HT-29 (cell line): Measurements from ENCODE around the gene CMTM1. TPM values are rescaled to one million over a fixed set of nuclear protein-coding genes. Genes with fewer than 3 reads are reported as not detected.
"Not testable (repeated sequence)": the region's sequence is repeated elsewhere in the genome, so short reads cannot be mapped to it uniquely, and the experiment has no call there.

Experiments
- DNase-seq: peaks from one replicate; pipeline ENCODE4 v3.0.0-alpha.2; 2015; ENCODE audit warnings: low spot score
- total RNA-seq: library from RNA; depleted of rRNA; stranded (reverse); fragments of >200 nt; shearing (Covaris generic); gene quantifications from 2 replicates; pipeline ENCODE4 v1.2.3, GENCODE V29; 2014

Gene CMTM1
- total RNA-seq, 1 experiment from 2014 or later, result 13.9 TPM

DNA sequence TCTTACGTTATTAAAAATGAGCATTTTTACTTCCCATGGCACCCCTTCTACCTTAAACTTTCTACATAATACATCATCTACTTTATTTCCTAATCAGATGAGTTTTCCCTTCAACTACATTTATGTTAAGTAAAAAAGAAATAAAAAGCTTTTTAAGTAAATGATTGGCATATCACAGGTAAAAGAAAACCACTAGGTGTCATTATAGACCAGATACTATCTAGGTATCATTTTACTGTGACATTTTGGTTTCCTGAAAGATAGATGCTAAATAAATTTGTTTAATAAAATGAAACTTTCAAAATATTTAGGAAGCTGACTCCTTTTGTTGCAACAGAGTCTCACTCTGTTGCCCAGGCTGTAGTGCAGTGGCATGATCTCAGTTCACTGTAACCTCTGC, 3.8 kb upstream of the CMTM1 start:
- no peak for DNase-seq

DNA sequence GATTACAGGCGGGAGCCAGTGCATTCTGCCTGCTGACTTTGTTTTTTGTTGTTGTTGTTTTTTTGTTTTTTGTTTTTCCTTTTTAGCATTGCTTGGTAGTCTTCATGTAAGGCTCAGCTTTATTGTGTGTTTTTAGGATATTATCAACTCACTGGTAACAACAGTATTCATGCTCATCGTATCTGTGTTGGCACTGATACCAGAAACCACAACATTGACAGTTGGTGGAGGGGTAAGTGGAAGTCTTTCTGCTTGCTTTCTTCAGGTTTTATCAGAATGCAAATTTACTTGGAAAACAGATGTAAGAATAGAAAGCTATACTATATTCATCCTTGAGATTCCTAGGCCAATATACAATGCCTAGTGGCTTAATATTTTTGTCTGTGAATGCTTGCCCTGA, 3.3 kb upstream of the CMTM1 start:
- no peak for DNase-seq

DNA sequence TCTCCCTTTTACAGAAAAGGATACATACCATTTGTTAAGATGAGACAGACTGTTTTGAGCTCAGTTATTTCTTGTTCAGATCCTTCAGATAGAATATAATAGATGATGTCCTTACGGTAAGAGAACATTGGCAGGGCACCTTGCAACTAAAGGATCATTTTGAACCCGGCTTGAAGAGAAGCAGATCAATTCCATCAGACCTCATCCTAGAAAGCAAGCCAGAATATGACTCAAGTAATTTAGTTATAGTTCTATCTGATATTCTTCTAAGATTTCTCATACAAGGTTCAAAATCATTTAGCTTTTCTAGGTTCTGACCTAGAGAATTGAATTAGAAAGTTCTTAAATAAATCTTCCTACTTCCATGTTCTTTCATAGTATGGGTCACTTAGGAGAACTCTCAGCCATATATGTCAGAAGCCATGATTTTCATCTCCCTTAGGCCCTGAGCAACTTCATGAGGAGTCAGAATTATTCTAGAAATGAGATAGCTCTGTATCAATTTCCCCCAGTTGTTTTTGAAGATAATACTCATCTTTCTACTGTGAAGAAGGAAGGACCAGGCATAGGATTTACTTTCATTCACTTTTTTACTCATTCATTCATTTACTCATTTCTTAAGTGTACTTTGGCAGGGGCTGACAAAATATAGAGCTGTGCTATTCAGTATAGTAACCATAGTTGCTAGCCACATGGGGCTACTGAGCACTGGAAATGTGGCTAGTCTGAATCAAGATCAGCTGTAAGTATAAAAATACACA, 2.5 kb upstream of the CMTM1 start:
- no peak for DNase-seq

DNA sequence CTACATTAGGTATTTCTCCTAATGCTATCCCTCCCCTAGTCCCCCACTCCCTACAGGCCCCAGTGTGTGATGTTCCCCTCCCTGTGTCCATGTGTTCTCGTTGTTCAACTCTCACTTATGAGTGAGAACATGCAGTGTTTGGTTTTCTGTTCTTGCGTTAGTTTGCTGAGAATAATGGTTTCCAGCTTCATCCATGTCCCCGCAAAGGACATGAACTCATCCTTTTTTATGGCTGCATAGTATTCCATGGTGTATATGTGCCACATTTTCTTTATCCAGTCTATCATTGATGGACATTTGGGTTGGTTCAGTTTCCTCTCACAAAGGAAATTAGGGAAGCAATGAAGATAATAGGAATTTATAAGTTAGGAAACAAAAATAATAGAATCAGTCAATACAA, 1.0 kb downstream of the CMTM1 start:
- not testable (repeated sequence) for DNase-seq

DNA sequence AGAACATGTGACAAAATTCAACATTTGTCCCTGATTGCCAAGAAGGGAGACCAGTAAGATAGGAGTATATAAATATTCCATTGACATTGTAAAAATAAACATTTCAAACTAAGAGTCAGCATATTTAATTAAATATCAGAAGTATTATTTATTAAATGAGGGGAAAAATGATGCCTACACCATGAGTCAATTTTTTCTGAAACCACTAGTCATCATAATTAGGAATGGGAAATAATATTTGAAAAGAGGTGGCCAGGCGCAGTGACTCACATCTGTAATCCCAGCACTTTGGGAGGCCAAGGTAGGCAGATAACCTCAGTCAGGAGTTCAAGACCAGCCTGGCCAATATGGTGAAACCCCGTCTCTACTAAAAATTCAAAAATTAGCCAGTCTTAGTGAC, 2.1 kb downstream of the CMTM1 start:
- no peak for DNase-seq

DNA sequence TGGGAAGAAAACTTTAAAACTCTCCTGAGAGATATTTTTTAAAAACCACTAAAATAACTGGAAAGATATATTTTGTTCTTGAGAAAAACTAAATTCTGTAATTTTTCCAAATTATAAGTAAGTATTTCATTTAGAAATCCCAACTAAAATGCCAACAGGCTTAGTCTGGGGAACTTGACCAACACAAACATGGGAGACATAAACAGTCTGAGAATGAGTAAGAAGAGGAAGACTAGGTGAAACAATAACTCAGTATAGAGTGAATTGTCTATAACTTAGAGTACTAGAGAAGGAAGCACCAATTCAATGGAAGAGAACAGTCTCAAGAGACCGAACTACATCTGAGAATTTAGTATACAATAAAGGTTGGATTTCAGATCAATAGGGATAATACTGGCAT, 2.9 kb downstream of the CMTM1 start:
- DNase-seq, result no peak

DNA sequence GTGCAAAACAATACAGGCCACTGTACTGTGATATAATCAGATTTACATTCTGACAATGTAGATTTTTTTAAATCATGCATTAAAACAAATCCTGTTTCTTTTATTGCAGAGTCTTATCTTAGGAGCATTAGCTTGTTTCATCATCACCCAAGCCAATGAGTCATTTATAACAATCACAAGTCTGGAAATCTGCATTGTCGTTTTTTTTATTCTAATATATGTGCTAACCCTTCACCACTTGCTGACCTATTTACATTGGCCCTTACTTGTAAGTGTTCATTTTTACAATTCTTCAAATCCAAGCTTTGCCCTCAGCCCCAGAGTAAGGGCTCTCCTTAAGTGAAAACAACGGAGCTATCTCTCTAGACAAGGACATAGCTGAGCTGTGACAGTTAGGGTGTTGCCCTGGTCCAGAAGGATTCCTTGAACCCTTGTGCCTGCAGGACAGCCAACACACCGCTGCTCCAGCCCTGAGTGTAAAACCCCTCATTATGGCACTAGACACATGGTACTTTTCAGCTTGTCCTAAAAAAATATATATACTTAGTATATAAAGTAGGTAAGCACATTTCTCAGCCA, 3.7 kb downstream of the CMTM1 start:
- no peak for DNase-seq

DNA sequence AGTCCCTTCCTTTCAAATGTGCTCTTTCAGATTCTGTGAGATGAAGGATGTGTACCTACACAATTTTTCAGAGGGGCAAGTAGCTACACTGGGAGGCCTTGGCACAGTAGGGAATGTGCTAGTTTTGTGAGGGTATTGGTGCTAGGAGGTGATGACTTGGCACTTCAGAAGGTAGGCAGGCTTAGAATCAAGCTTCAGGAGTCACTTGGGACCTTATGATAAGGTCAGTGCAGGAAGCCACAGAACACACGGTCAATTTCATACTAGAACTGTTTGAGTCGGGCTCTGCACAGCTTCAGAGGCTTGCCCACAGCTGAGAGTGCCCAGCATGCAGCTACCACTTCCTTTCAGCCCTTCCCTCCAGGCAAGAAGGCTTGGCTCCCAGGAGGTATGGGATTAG, 6.1 kb downstream of the CMTM1 start:
- DNase-seq, result no peak

DNA sequence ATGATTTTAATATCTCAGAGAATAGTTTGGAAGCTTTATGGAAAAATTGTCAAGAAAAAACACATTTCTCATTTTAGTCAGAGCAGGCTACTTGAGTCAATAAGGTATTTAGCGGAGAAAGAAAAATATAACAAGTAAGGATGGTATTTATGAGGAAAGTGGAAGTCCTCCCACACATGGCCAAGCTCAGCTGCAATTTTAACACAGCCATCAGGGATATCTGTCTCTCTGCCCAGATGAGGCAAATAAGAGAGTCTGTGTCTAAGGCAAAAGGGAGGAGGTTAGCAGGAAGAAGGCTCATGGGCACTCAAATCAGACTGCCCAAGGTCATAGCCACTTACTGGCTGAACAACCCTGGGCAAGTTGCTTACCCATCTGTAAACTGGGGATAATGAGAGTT, 7.8 kb downstream of the CMTM1 start:
- DNase-seq, result no peak

DNA sequence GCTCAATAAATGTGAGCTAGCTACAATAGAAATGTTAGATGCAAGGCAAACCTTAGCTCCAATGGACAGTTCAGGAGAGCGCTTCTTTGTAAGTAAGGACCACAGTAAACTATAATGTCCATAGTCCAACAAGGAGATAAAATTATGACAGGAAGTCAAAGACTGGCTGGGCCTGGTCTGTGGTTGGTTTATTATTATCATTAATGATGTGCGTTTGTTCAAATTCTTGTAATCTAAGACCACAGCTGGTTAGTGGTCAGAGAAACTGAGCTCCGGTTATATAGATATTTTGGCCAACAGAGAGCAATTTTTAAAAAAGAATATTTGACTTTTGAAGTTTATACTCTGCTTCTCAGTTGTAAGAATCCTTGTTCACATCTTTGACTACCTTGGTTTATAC, 8.3 kb downstream of the CMTM1 start:
- DNase-seq, result no peak

DNA sequence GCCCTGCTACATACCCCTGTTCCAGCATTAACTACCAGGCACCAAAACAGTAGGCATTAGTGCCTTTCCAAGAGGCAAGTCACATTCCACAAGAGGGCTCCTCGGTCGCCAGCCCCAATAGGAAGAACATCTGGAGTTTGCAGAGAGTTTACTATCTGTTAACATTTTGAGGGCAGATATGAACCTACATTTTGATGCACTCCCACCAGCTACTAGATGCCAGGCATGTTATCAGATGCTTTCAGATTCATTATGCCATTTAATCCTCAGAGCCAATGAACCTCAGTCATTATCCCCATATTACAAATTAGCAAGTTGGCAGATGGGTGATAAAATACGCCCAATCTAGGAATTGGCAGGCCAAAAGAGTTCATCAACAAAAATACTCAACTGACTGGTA, 8.8 kb downstream of the CMTM1 start:
- DNase-seq, result no peak

DNA sequence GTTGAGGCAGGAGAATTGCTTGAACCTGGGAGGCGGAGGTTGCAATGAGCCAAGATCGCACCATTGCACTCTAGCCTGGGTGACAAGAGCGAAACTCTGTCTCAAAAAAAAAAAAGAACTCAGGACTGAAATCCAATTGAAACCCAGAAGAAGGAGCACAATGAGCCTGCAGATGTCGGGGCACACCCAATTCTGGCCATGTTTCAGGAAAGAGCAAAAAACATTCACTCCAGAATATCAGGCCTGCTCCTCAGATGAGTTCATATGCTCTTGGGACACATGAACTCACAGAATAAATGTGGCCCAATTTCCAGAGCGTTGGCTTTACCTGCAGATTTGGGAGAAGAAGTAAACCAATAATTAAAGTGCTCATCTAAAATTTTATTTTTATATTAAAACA, 10.1 kb downstream of the CMTM1 start:
- DNase-seq, result no peak

DNA sequence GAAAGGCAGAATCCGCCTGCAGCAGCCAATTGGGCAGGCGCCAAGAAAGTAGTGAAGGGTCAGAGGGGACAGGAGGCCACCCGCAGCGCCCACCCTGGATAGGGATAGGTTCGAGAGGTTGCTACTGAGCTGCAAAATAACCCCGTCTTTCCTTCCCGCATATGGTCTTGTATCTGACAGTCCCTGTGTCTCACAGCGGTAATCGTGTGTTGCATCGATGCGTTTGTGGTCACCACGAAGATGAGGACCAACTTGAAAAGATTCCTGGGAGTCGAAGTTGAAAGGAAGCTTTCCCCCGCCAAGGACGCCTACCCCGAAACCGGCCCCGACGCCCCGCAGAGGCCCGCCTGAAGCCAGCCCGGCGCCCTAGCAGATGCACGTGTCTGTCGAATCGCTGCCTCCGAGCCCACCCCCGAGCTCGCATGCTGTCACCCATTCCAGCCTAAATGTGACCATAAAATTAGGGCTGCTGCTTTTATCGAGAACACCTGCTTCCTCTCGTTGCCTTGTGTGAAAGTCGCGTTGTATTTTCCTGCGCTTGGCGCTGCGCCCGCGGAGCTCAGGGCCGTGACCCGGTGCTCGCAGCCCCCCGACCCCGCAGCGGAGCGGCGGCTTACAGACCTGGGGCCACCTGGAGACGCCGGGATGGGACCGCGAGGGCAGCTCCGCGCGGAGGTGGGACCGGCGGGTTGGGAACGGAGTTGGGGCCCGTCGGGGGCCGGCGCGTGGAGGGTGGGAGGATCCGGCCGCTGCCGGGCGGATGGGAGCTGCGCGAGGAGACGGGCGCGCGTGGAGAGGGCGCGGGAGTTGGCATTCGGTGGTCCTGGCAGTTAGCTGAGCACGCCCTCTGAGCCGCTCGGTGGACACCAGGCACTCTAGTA, 12.7 kb downstream of the CMTM1 start, which contains the start of gene CMTM2:
CMTM2 (plus strand) TSS at position 813 of the 881 bp plus-strand sequence. CDS start 145 bp downstream, outside the sequence.
- no peak for DNase-seq

DNA sequence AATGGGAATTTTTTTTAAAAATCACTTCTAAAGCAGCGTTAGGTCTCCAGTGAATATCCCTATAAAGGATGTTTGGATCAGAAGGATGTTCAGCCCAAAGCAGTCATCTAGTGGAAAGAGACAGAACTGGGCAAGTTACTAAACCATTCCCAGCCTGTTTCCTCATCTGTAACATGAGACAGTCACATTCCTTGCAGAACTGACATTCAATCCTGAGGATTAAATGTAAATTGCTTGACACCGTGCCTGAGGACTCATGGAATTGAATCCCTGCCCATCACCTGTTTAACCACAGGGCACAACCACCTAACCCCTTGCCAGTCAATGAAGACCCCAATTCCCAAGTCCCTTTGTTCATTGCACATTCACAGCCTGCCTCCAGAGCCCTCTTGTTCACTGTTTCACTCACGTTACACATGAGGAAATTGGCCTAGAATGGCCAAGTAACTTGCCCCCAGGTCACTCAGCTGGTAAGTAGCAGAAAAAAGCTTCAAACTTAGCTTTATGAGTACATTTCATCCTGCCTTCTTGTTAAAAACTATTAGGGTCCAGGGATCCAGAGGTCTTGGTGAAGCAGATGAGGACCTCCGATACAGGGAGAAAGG, 14.5 kb downstream of the CMTM1 start:
- no peak for DNase-seq

DNA sequence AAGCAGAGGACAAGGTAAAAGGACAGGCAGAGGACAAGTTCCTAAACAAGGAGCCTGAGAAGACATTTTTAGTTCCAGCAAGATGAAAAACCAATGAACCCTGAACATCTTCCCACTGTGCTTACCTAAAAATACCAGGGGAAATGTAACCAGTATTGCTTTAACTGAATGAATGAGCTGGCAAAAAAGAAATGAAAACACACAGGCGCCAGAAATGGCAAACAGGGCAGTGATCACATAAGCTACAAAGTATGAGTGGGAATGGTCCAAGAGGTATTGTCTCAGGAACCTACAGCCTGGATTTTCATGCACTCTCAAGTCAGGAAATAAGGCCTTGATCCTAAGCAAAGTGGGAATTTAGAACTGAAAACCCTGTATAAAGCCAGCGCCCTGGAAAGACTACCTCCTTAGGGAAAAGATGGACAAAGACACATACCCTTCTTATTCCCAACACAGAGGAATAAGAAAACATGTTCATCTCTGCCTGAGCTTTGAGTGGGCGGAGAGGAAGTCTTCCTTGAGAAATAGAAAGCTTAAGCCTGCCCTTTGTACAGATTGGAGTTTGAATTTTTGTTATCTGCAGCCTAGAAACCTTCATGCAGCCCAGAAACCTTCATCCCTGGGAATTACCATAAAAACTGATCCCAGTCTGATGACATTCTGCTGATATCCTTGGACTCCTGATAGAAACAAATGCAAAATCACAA, 15.2 kb downstream of the CMTM1 start:
- DNase-seq, result no peak

DNA sequence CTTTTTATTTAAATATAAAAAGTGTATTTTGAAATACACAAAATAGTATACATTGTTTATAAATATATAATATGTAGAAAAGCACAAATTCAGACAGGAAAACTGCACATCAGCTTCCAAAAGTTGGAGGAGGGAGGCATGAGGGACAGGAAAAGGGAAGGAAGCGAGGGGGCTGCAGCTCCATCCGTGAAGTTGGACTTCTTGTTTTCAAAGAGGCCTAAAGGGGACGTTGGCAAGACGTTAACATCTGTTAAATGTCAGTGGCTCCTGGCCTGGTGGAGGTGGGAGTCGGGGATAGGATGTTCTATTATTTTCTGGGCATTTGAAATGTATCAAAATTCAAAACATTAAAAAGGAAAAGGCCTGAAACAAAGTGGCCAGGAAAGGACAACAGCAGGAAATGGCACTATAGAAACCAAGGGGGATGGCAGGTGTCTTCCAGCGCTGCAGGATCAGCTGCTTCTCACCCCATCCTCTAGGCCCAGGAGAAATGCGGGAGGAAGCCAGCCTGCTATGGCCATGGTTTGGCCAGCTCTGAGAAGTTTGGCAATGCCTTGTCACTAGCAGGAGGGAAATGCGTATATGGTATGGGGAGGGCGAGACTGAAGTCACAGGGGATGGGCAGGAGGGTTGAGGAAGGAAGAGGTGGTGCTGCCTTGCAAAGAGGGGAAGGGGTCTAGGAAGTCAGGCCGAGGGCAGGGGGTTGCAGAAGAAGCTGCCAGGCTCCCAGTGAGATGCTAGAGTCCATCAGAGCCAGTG, 19.4 kb downstream of the CMTM1 start:
- DNase-seq, result no peak

DNA sequence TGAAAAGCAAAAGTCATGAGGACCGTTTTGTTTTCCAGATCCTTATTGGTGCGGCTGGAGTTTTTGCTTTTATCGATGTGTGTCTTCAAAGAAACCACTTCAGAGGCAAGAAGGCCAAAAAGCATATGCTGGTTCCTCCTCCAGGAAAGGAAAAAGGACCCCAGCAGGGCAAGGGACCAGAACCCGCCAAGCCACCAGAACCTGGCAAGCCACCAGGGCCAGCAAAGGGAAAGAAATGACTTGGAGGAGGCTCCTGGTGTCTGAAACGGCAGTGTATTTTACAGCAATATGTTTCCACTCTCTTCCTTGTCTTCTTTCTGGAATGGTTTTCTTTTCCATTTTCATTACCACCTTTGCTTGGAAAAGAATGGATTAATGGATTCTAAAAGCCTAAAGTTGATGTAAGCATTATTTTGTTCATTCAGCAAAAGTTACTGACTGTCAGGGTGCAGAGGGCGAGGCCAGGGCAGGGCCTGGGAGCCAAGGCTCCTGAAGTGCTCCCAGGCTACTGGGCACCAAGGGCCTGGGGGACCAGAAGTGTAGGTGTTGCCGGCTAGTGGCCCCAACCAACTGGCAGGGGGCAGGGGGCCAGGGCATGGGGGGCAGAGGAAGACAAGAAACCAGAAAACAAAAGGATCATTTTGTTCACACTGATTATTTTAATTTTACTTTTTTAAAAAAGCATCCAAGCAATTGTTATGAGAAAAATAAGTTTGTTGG, 21.8 kb downstream of the CMTM1 start:
- DNase-seq, result no peak

DNA sequence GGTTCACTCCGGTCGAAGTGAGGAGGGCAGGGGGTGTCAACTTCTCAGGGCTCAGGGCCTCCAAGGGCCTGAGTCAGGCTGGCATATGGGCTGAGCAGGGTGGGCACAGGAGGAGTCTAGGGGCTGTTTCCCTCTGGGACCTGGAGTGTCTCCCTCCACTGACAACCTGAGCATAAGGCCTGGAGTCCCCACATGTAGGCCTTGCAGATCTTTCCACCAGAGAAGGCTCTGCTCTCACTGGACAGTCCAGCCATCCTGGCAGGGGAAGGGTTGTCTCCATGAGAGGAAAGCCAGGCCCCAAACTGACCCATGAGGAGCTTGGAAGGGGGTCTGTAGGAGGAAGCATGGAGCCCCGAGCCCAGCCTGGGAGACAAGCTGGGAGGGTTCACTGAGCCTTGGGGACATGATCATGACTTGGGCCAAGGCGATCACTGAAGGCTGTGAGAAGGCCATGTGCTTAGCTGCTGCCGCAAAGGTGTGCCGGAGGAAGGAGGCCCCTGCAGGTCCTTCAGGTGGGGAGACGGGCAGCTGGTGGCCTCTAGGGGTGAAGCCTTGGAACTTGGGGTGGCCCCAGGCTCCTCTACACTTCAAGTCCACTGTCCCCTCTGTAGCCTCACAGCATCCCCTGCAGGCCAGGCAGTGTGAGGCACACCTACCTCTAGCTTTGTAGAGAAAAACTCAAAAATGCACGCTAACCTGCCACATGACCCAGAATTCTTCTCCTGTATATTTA, 22.9 kb downstream of the CMTM1 start:
- DNase-seq, result peak; percentile 78

DNA sequence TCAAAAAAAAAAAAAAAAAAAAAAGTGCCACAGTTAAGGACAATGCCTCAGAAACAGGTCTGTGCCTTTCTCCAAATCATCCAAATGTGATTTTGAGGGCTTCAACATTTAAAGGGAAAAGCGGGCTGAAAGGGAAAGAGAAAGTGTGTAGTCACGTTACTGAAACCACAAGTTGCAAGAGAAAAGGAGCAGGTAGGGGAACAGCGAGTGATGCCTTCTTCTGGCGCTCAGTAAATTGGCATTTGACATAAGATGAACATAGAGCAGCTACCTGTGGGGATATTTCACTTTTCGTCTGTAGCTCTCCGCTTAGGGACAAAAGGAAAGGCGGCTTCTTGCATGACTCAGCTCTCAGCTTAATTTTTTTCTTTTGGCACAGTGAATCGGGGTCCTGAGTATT, 24.1 kb downstream of the CMTM1 start:
- no peak for DNase-seq
